WTC11 (cell line): ENCODE measurements around the gene C4orf54. TPM values are rescaled to one million over a fixed set of nuclear protein-coding genes. Genes with fewer than 3 reads are reported as not detected.

Experiments
- ATAC-seq: fragments of 200-7000 bp; cut with Tn5 transposase; 2 replicates; pipeline ENCODE4 v1.10.0; 2021; ENCODE audit warnings: mild to moderate bottlenecking, moderate library complexity
- CTCF ChIA-PET: fragments of 300-600 bp; sonication (Branson Sonifier 250); formaldehyde crosslinking; loops from one replicate; lab custom pipeline; 2021; ENCODE audit warnings: antibody characterized with exemption; lab: Charles Lee
- POLR2A ChIA-PET: fragments of 350-600 bp; sonication (Branson Sonifier 250); formaldehyde crosslinking; loops from one replicate; lab custom pipeline; 2021; ENCODE audit warnings: antibody characterized with exemption; lab: Charles Lee
- DNase-seq: peaks from one replicate; pipeline ENCODE4 v3.0.0; 2021; ENCODE audit warnings: low spot score
- H3K27ac Mint-ChIP-seq: 2 replicates; pipeline ENCODE4 v1.8.0; 2021; ENCODE audit warnings: mixed read lengths
- H3K27me3 Mint-ChIP-seq: 2 replicates; pipeline ENCODE4 v1.8.0; 2021; ENCODE audit warnings: low read depth, mild to moderate bottlenecking, moderate library complexity, mixed read lengths
- H3K36me3 Mint-ChIP-seq: 2 replicates; pipeline ENCODE4 v1.8.0; 2021; ENCODE audit warnings: mixed read lengths
- H3K4me1 Mint-ChIP-seq: 2 replicates; pipeline ENCODE4 v1.8.0; 2022; ENCODE audit warnings: mixed read lengths
- H3K4me3 Mint-ChIP-seq: 2 replicates; pipeline ENCODE4 v1.8.0; 2021; ENCODE audit warnings: mild to moderate bottlenecking, moderate library complexity, mixed read lengths
- H3K9me3 Mint-ChIP-seq: 2 replicates; pipeline ENCODE4 v1.8.0; 2021; ENCODE audit warnings: mixed read lengths
- CREM ChIP-seq: sonication (generic); formaldehyde crosslinking; IDR thresholded peaks from 2 replicates; pipeline ENCODE4 v1.8.1; 2022; ENCODE audit warnings: mild to moderate bottlenecking, missing genetic modification reagents, moderate library complexity
- ERG ChIP-seq: fragments of 250-450 bp; sonication (Bioruptor Pico); IDR thresholded peaks from 2 replicates; pipeline ENCODE4 v1.8.0; 2021; ENCODE audit warnings: mild to moderate bottlenecking
- FOXJ3 ChIP-seq: sonication (generic); formaldehyde crosslinking; IDR thresholded peaks from 2 replicates; pipeline ENCODE4 v1.9.0; 2021; ENCODE audit warnings: missing genetic modification reagents, mild to moderate bottlenecking, borderline replicate concordance
- GABPB1 ChIP-seq: sonication (generic); formaldehyde crosslinking; IDR thresholded peaks from 2 replicates; pipeline ENCODE4 v1.8.1; 2023; ENCODE audit warnings: mild to moderate bottlenecking, missing genetic modification reagents
- HMGA2 ChIP-seq: fragments of 250-450 bp; sonication (Bioruptor Pico); IDR thresholded peaks from 2 replicates; pipeline ENCODE4 v1.4.0; 2021; ENCODE audit warnings: mild to moderate bottlenecking, moderate library complexity
- IRF1 ChIP-seq: sonication (generic); formaldehyde crosslinking; IDR thresholded peaks from 2 replicates; pipeline ENCODE4 v1.8.0; 2023; ENCODE audit warnings: missing genetic modification reagents
- JAZF1 ChIP-seq: fragments of 250-450 bp; sonication (Bioruptor Pico); IDR thresholded peaks from 2 replicates; pipeline ENCODE4 v1.9.0; 2021; ENCODE audit warnings: moderate library complexity, mild to moderate bottlenecking, inconsistent platforms
- MAX ChIP-seq: sonication (generic); formaldehyde crosslinking; IDR thresholded peaks from 2 replicates; pipeline ENCODE4 v1.8.0; 2022; ENCODE audit warnings: mild to moderate bottlenecking, missing genetic modification reagents
- MXD4 ChIP-seq: fragments of 250-450 bp; sonication (Bioruptor Pico); IDR thresholded peaks from 2 replicates; pipeline ENCODE4 v1.8.0; 2021; ENCODE audit warnings: mild to moderate bottlenecking, moderate library complexity, borderline replicate concordance
- MYBL2 ChIP-seq: sonication (generic); formaldehyde crosslinking; IDR thresholded peaks from 2 replicates; pipeline ENCODE4 v1.8.1; 2023; ENCODE audit warnings: mild to moderate bottlenecking, moderate library complexity, missing genetic modification reagents
- NR2C2 ChIP-seq: sonication (generic); formaldehyde crosslinking; IDR thresholded peaks from 2 replicates; pipeline ENCODE4 v1.8.0; 2022; ENCODE audit warnings: mild to moderate bottlenecking, missing genetic modification reagents
- NR3C1 ChIP-seq: sonication (generic); formaldehyde crosslinking; conservative IDR thresholded peaks from 2 replicates; pipeline ENCODE4 v1.8.1; 2023; ENCODE audit warnings: low read depth, mild to moderate bottlenecking, missing genetic modification reagents
- OVOL2 ChIP-seq: fragments of 250-450 bp; sonication (Bioruptor Pico); IDR thresholded peaks from 2 replicates; pipeline ENCODE4 v1.9.0; 2021; ENCODE audit warnings: mild to moderate bottlenecking, borderline replicate concordance
- PRRX2 ChIP-seq: fragments of 250-450 bp; sonication (Bioruptor Pico); IDR thresholded peaks from 2 replicates; pipeline ENCODE4 v1.8.0; 2021; ENCODE audit warnings: mild to moderate bottlenecking
- SP1 ChIP-seq: sonication (generic); formaldehyde crosslinking; conservative IDR thresholded peaks from 2 replicates; pipeline ENCODE4 v1.8.1; 2022; ENCODE audit warnings: missing genetic modification reagents
- ZNF219 ChIP-seq: sonication (generic); formaldehyde crosslinking; IDR thresholded peaks from 2 replicates; pipeline ENCODE4 v1.8.0; 2023; ENCODE audit warnings: missing genetic modification reagents, mild to moderate bottlenecking, borderline replicate concordance
- ZNF232 ChIP-seq: sonication (generic); formaldehyde crosslinking; IDR thresholded peaks from 2 replicates; pipeline ENCODE4 v1.8.0; 2022; ENCODE audit warnings: mild to moderate bottlenecking, missing genetic modification reagents
- ZNF425 ChIP-seq: fragments of 250-450 bp; sonication (Bioruptor Pico); conservative IDR thresholded peaks from 2 replicates; pipeline ENCODE4 v1.9.0; 2021; ENCODE audit warnings: mild to moderate bottlenecking
- ZNF512 ChIP-seq: sonication (generic); formaldehyde crosslinking; IDR thresholded peaks from 2 replicates; pipeline ENCODE4 v1.8.1; 2022; ENCODE audit warnings: missing genetic modification reagents, borderline replicate concordance
- ZNF671 ChIP-seq: fragments of 250-450 bp; sonication (Bioruptor Pico); IDR thresholded peaks from 2 replicates; pipeline ENCODE4 v1.8.0; 2021; ENCODE audit warnings: mild to moderate bottlenecking
- ZSCAN18 ChIP-seq: fragments of 250-450 bp; sonication (Bioruptor Pico); IDR thresholded peaks from 2 replicates; pipeline ENCODE4 v2.1.2; 2022; ENCODE audit warnings: mild to moderate bottlenecking, moderate library complexity
- total RNA-seq: library from RNA; stranded (reverse); gene quantifications from 3 replicates; pipeline ENCODE4 v1.2.3, GENCODE V29; 2021
- TF ChIP-seq, protein P1 (sequence below): sonication (generic); formaldehyde crosslinking; IDR thresholded peaks from 2 replicates; pipeline ENCODE4 v1.8.1; 2023; ENCODE audit warnings: mild to moderate bottlenecking, missing genetic modification reagents, moderate library complexity
- TF ChIP-seq, protein P2 (sequence below): sonication (generic); formaldehyde crosslinking; IDR thresholded peaks from 2 replicates; pipeline ENCODE4 v1.8.1; 2022; ENCODE audit warnings: mild to moderate bottlenecking, moderate library complexity, missing genetic modification reagents

The C4orf54 gene
- total RNA-seq, 1 experiment from 2014 or later, result not detected

DNA sequence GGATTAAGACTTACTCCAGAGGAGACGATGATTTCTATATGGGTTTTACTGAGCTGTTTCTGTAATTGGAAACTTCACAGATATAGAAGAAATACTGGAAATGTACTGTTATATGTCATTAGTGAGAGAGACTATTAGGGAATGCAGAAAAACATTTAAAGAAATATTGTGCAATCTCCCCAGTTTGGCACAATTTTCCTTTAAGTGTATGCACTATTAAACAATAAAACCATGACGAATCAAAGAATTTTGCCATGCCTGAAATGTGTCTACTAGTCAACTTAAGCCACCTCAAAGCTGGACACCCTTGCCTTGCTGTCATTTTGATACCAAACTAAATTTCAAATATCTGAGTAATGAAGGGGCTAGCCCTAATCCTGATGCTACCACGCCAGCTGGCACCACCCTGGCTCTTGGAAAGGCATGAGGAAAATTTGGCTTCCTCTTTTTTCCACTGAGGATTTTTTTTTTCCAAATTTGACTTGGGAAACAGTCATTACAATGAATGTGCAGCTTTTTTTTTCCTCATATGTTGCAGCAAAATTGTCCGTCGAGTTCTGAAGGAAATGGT lies 46.9 kb downstream of the C4orf54 start (continued):
- no peak for TF ChIP-seq ERG (CRISPR knock-in tag)
- TF ChIP-seq PRRX2, result no peak
- TF ChIP-seq MAX, result no peak

- Mint-ChIP-seq H3K4me1 (peaks cover 2% of the 10 kb centered on the region; the same call in 1 of the 2 replicates), H3K9me3 (0 out of 2 replicates have a peak, but pooled peaks cover 5% of the 10 kb centered on the region), H3K4me3 (no peak overlapping the region)
- DNase-seq, result no peak
- POLR2A ChIA-PET, result no interaction called here
- TF ChIP-seq JAZF1 (CRISPR knock-in tag) (no peak), MXD4 (CRISPR knock-in tag) (no peak), GABPB1 (no peak), ZNF425 (no peak), ZNF512 (CRISPR knock-in tag) (no peak), NR3C1 (CRISPR knock-in tag) (no peak), ZSCAN18 (CRISPR knock-in tag) (no peak), MYBL2 (CRISPR knock-in tag) (no peak), ZNF671 (CRISPR knock-in tag) (no peak), OVOL2 (CRISPR knock-in tag) (no peak), SP1 (CRISPR knock-in tag) (no peak), NR2C2 (CRISPR knock-in tag) (no peak), ZNF219 (CRISPR knock-in tag) (no peak), IRF1 (CRISPR knock-in tag) (no peak), ZNF232 (CRISPR knock-in tag) (no peak), HMGA2 (CRISPR knock-in tag) (no peak), FOXJ3 (no peak), CREM (no peak)
- TF ChIP-seq, protein P1, sequence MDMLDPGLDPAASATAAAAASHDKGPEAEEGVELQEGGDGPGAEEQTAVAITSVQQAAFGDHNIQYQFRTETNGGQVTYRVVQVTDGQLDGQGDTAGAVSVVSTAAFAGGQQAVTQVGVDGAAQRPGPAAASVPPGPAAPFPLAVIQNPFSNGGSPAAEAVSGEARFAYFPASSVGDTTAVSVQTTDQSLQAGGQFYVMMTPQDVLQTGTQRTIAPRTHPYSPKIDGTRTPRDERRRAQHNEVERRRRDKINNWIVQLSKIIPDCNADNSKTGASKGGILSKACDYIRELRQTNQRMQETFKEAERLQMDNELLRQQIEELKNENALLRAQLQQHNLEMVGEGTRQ (CRISPR knock-in tag), result no peak
- TF ChIP-seq, protein P2, sequence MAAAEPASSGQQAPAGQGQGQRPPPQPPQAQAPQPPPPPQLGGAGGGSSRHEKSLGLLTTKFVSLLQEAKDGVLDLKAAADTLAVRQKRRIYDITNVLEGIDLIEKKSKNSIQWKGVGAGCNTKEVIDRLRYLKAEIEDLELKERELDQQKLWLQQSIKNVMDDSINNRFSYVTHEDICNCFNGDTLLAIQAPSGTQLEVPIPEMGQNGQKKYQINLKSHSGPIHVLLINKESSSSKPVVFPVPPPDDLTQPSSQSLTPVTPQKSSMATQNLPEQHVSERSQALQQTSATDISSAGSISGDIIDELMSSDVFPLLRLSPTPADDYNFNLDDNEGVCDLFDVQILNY (CRISPR knock-in tag), result no peak
- TF ChIP-seq, all 79 proteins: peak for 0
- Mint-ChIP-seq H3K27me3 (no peaks in the 10 kb centered on the region), H3K36me3 (no peaks in the 10 kb centered on the region), H3K27ac (no peak overlapping the region)
- ATAC-seq, result no peak
- CTCF ChIA-PET, result no interaction called here
Observed at GRCh38 chr4:99608417-99608816, 49.2 kb downstream of the C4orf54 start.
